GM19328 (cell line): ENCODE data around the gene IFNA17.
A peak's percentile ranks its signal among the peaks of the same experiment; 100 is the strongest.
"Not testable (repeated sequence)": the region's sequence is repeated elsewhere in the genome, so short reads cannot be mapped to it uniquely, and the experiment has no call there.

Source experiments
- ATAC-seq: cut with Tn5 transposase; IDR thresholded peaks from one replicate; pipeline ENCODE4 v1.9.1; 2021; ENCODE audit warnings: mild to moderate bottlenecking, moderate library complexity; ENCODE audit not compliant: unreplicated experiment

IFNA17 gene

GRCh38 chr9:21228122-21228521 lies at the start of gene IFNA17:
TSS of gene IFNA17 (minus strand) at chr9:21228222. CDS start at chr9:21228173, 49 bp downstream.
- ATAC-seq: no peak

GRCh38 chr9:21268347-21268657 lies 40.3 kb upstream of the IFNA17 start:
- no peak for ATAC-seq

GRCh38 chr9:21267485-21268346 lies 39.7 kb upstream of the IFNA17 start:
- no peak for ATAC-seq

GRCh38 chr9:21266733-21267484 lies 38.9 kb upstream of the IFNA17 start:
- no peak for ATAC-seq

GRCh38 chr9:21265421-21266189 lies 37.6 kb upstream of the IFNA17 start:
- no peak for ATAC-seq

GRCh38 chr9:21255538-21256212 lies 27.7 kb upstream of the IFNA17 start:
- ATAC-seq: no peak

- ATAC-seq: peak; percentile 78
Observed at GRCh38 chr9:21252721-21253547, 24.9 kb upstream of the IFNA17 start.

- no peak for ATAC-seq
Observed at GRCh38 chr9:21251638-21252037, 23.6 kb upstream of the IFNA17 start.

- no peak for ATAC-seq
Observed at GRCh38 chr9:21251190-21251589, 23.2 kb upstream of the IFNA17 start.

- no peak for ATAC-seq
Observed at GRCh38 chr9:21244836-21245235, 16.8 kb upstream of the IFNA17 start.

GRCh38 chr9:21239911-21240310 lies 11.9 kb upstream of the IFNA17 start, which contains the start of gene IFNA14:
TSS of gene IFNA14 (minus strand) at chr9:21240005. CDS start at chr9:21239935, 70 bp downstream.
- ATAC-seq: no peak

GRCh38 chr9:21236360-21236714 lies 8.3 kb upstream of the IFNA17 start:
- ATAC-seq: not testable (repeated sequence)

GRCh38 chr9:21235468-21236359 lies 7.7 kb upstream of the IFNA17 start:
- peak; percentile 81 for ATAC-seq

- no peak for ATAC-seq
Observed at GRCh38 chr9:21234153-21234687, 6.2 kb upstream of the IFNA17 start.

- no peak for ATAC-seq
Observed at GRCh38 chr9:21233258-21233657, 5.2 kb upstream of the IFNA17 start.

- ATAC-seq: not testable (repeated sequence)
Observed at GRCh38 chr9:21217211-21217610, 10.8 kb downstream of the IFNA17 start, which contains the start of gene IFNA16. TSS of gene IFNA16 (minus strand) at chr9:21217311. CDS start at chr9:21217305, 6 bp downstream.

GRCh38 chr9:21213411-21214326 lies 14.4 kb downstream of the IFNA17 start:
- ATAC-seq: peak; percentile 59
